Astrocyte (in vitro differentiated cells and primary cell): ENCODE measurements around the gene C5. TPM values are rescaled to one million over a fixed set of nuclear protein-coding genes. Genes with fewer than 3 reads are reported as not detected.

Experiments
- DNase-seq: peaks from one replicate; pipeline ENCODE4 v3.0.0-alpha.2; 2010; ENCODE audit warnings: low read depth
- FAIRE-seq: peaks from 2 replicates; lab custom pipeline; 2011; peaks lifted over from hg19 to GRCh38; lab: Jason Lieb, UNC
- H2AFZ ChIP-seq: 2 replicates; pipeline ENCODE4 v1.6.0; 2012; ENCODE audit warnings: low read depth, low read length, inconsistent platforms
- H3K27ac ChIP-seq: 2 replicates; pipeline ENCODE4 v1.5.1; 2011; ENCODE audit warnings: low read depth, low read length, inconsistent platforms
- H3K27me3 ChIP-seq: 2 replicates; pipeline ENCODE4 v1.6.0; 2011; ENCODE audit warnings: low read length, inconsistent platforms; ENCODE audit not compliant: insufficient read depth
- H3K36me3 ChIP-seq: 2 replicates; pipeline ENCODE4 v1.5.1; 2011; ENCODE audit warnings: low read length, inconsistent platforms; ENCODE audit not compliant: insufficient read depth
- H3K4me1 ChIP-seq: 2 replicates; pipeline ENCODE4 v1.5.1; 2011; ENCODE audit warnings: low read length, inconsistent platforms; ENCODE audit not compliant: insufficient read depth
- H3K4me2 ChIP-seq: 2 replicates; pipeline ENCODE4 v1.6.0; 2012; ENCODE audit warnings: low read length, inconsistent platforms
- H3K4me3 ChIP-seq: 2 replicates; pipeline ENCODE4 v1.5.1; 2011; ENCODE audit warnings: low read depth, mild to moderate bottlenecking, low read length, inconsistent platforms; ENCODE audit not compliant: insufficient read depth
- H3K79me2 ChIP-seq: 2 replicates; pipeline ENCODE4 v1.6.0; 2012; ENCODE audit warnings: mild to moderate bottlenecking, low read length, inconsistent platforms; ENCODE audit not compliant: insufficient read depth
- H3K9ac ChIP-seq: 2 replicates; pipeline ENCODE4 v1.6.0; 2012; ENCODE audit warnings: mild to moderate bottlenecking, low read length, inconsistent platforms
- H3K9me3 ChIP-seq: 2 replicates; pipeline ENCODE4 v1.5.1; 2012; ENCODE audit warnings: low read depth, mild to moderate bottlenecking, low read length, inconsistent platforms; ENCODE audit not compliant: insufficient read depth
- H4K20me1 ChIP-seq: 2 replicates; pipeline ENCODE4 v1.6.0; 2012; ENCODE audit warnings: low read length, inconsistent platforms; ENCODE audit not compliant: insufficient read depth
- H3K27ac Mint-ChIP-seq: one replicate; pipeline ENCODE4 v1.8.0; 2021; ENCODE audit warnings: mild to moderate bottlenecking, mixed read lengths; ENCODE audit not compliant: unreplicated experiment
- H3K27me3 Mint-ChIP-seq: one replicate; pipeline ENCODE4 v1.8.0; 2021; ENCODE audit warnings: low read depth, mixed read lengths; ENCODE audit not compliant: unreplicated experiment
- H3K36me3 Mint-ChIP-seq: one replicate; pipeline ENCODE4 v1.8.0; 2021; ENCODE audit warnings: low read depth, mixed read lengths; ENCODE audit not compliant: unreplicated experiment
- H3K4me1 Mint-ChIP-seq: one replicate; pipeline ENCODE4 v1.8.0; 2021; ENCODE audit warnings: low read depth, mixed read lengths; ENCODE audit not compliant: unreplicated experiment
- H3K4me3 Mint-ChIP-seq: one replicate; pipeline ENCODE4 v1.8.0; 2021; ENCODE audit warnings: mild to moderate bottlenecking, moderate library complexity, mixed read lengths; ENCODE audit not compliant: unreplicated experiment
- H3K9me3 Mint-ChIP-seq: one replicate; pipeline ENCODE4 v1.8.0; 2021; ENCODE audit warnings: mild to moderate bottlenecking, mixed read lengths; ENCODE audit not compliant: unreplicated experiment
- EZH2 ChIP-seq: IDR thresholded peaks from 2 replicates; pipeline ENCODE4 v1.6.1; 2012; ENCODE audit warnings: mild to moderate bottlenecking, low read length, inconsistent platforms; ENCODE audit not compliant: insufficient read depth
- total RNA-seq: library from RNA; stranded (reverse); gene quantifications from 2 replicates; pipeline ENCODE4 v1.2.1, GENCODE V29; 2021
- TF ChIP-seq, protein P1 (sequence below): IDR thresholded peaks from 2 replicates; pipeline ENCODE4 v1.5.1; 2011; ENCODE audit warnings: low read depth, mild to moderate bottlenecking, inconsistent platforms, low read length, moderate library complexity; ENCODE audit not compliant: insufficient read depth

C5 gene
- total RNA-seq, 1 donor from 2014 or later, result 1.1 TPM

DNA sequence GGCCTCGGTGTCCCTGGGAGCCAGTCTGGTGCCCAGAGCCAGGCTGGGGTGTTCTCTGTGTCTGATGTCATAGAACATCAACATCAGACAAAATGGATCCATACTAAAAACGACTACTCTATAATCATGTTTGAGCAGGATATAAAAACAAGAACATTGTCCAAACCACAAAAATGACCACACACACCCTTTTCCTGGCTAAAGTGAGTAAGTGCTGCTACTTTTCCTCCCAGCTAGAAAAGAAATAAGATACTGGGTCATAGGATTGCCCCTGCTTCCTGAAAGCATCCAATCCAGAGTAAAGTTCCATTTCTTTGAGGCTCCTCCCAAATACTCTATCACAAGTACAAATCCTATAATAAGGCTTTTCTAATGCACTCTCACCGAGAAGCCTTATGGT lies 103.8 kb downstream of the C5 start:
- H3K27ac Mint-ChIP-seq, result no peak overlapping the region
- FAIRE-seq, result peak; percentile 63

DNA sequence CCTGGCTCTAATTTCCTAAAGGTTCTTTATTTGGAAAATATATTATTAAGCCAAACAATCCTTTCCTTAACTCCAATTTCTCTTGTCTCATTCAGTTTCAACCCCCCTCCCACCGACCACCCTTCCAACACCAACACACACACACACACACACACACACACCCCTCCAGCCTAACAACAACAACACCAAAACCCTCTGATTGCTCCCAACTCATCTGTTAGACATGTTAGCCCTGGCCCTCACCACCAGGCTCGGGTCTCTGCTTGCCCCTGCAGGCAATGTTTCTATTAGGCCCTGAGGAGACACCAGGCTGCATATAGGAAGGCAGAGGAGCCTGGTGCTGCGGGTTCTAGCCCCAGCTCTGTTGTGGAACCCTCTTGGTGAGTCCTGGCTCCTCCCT lies 105.1 kb downstream of the C5 start:
- H3K36me3 Mint-ChIP-seq, result no peaks in the 10 kb centered on the region
- no peaks in the 10 kb centered on the region for H4K20me1 ChIP-seq
- no peak overlapping the region for H3K27ac Mint-ChIP-seq
- H3K4me2 ChIP-seq, result no peak overlapping the region
- H3K27me3 ChIP-seq, result peaks cover 3% of the 10 kb centered on the region
- TF ChIP-seq, protein P1, sequence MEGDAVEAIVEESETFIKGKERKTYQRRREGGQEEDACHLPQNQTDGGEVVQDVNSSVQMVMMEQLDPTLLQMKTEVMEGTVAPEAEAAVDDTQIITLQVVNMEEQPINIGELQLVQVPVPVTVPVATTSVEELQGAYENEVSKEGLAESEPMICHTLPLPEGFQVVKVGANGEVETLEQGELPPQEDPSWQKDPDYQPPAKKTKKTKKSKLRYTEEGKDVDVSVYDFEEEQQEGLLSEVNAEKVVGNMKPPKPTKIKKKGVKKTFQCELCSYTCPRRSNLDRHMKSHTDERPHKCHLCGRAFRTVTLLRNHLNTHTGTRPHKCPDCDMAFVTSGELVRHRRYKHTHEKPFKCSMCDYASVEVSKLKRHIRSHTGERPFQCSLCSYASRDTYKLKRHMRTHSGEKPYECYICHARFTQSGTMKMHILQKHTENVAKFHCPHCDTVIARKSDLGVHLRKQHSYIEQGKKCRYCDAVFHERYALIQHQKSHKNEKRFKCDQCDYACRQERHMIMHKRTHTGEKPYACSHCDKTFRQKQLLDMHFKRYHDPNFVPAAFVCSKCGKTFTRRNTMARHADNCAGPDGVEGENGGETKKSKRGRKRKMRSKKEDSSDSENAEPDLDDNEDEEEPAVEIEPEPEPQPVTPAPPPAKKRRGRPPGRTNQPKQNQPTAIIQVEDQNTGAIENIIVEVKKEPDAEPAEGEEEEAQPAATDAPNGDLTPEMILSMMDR, result no peak
- no peak for TF ChIP-seq EZH2
- H3K9me3 Mint-ChIP-seq, result no peaks in the 10 kb centered on the region
- H3K9me3 ChIP-seq, result no peaks in the 10 kb centered on the region
- H3K79me2 ChIP-seq, result no peaks in the 10 kb centered on the region
- FAIRE-seq, result no peak
- H2AFZ ChIP-seq, result peak overlapping the region; percentile 16
- H3K9ac ChIP-seq, result no peak overlapping the region
- no peak overlapping the region for H3K27ac ChIP-seq
- no peak overlapping the region for H3K4me3 Mint-ChIP-seq
- no peak for DNase-seq
- peaks cover 14% of the 10 kb centered on the region for H3K4me1 Mint-ChIP-seq
- H3K27me3 Mint-ChIP-seq, result no peaks in the 10 kb centered on the region
- H3K4me3 ChIP-seq, result no peak overlapping the region
- no peaks in the 10 kb centered on the region for H3K4me1 ChIP-seq
- no peaks in the 10 kb centered on the region for H3K36me3 ChIP-seq

More for the DNA sequence above, 103.8 kb downstream of the C5 start:
- Histone ChIP-seq H3K79me2 (no peaks in the 10 kb centered on the region), H3K27me3 (peaks cover 3% of the 10 kb centered on the region), H3K27ac (no peak overlapping the region), H3K36me3 (no peaks in the 10 kb centered on the region), H3K9me3 (no peaks in the 10 kb centered on the region), H3K4me3 (no peak overlapping the region), H3K4me1 (no peaks in the 10 kb centered on the region), H3K9ac (no peak overlapping the region), H3K4me2 (no peak overlapping the region), H4K20me1 (no peaks in the 10 kb centered on the region), H2AFZ (no peak overlapping the region)
- peak; percentile 51 for DNase-seq
- Mint-ChIP-seq H3K9me3 (no peaks in the 10 kb centered on the region), H3K36me3 (no peaks in the 10 kb centered on the region), H3K4me1 (peaks cover 9% of the 10 kb centered on the region), H3K27me3 (no peaks in the 10 kb centered on the region), H3K4me3 (no peak overlapping the region)
- TF ChIP-seq, protein P1, result no peak
- no peak for TF ChIP-seq EZH2

DNA sequence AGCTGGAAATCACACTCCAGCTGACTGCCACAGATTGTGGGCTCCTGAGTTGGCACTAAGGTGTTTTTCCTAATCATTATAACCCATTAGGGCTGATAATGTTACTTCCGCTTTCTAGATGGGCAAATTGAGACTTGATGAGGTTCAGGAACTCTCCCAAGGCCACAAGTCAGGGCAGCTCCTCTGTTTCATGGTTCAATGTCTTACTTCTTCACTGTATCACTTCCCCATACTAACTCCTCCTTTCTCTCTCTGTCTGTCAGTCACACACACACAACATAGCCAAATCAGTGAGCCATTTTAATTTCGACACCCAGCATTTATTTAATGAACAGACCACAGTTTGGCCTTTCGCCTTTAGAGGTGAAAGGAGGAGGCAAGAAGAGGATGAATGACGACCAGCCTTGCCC lies 105.6 kb downstream of the C5 start:
- Histone ChIP-seq H3K9ac (no peak overlapping the region), H3K4me3 (no peak overlapping the region), H3K27me3 (peaks cover 3% of the 10 kb centered on the region), H3K4me2 (no peak overlapping the region), H3K36me3 (no peaks in the 10 kb centered on the region), H3K9me3 (no peaks in the 10 kb centered on the region), H2AFZ (no peak overlapping the region), H3K4me1 (no peaks in the 10 kb centered on the region), H3K79me2 (no peaks in the 10 kb centered on the region), H3K27ac (no peak overlapping the region), H4K20me1 (no peaks in the 10 kb centered on the region)
- H3K27ac Mint-ChIP-seq, result no peak overlapping the region
- no peaks in the 10 kb centered on the region for H3K27me3 Mint-ChIP-seq
- TF ChIP-seq EZH2, result no peak
- TF ChIP-seq, protein P1, result no peak
- H3K36me3 Mint-ChIP-seq, result no peaks in the 10 kb centered on the region
- FAIRE-seq (no peak), DNase-seq (no peak)
- H3K4me3 Mint-ChIP-seq, result no peak overlapping the region
- peaks cover 14% of the 10 kb centered on the region for H3K4me1 Mint-ChIP-seq
- H3K9me3 Mint-ChIP-seq, result no peaks in the 10 kb centered on the region
